Adipose tissue (tissue), 3 donors: Measurements from ENCODE around the gene ATP1B4. TPM values are rescaled to one million over a fixed set of nuclear protein-coding genes. Genes with fewer than 3 reads are reported as not detected.

Experiments used
- polyA plus RNA-seq, 3 donors: library from polyadenylated mRNA; stranded (reverse); fragments of 200-250 nt; gene quantifications; one replicate each; pipeline ENCODE4 v1.2.3, GENCODE V29; 2013
- donor health status: healthy with polysubstance abuse.
- donor health status: Bipolar disorder and iron deficiency.
- donor health status: healthy.

The ATP1B4 gene
- polyA plus RNA-seq, 3 donors = not detected

Other genes starting within 250 kb of the ATP1B4 start
- gene RHOXF1, start 246.2 kb upstream of the ATP1B4 start, polyA plus RNA-seq = under 1 TPM in 1 of 3 donors, not detected in 2; 0.18 TPM
- gene RHOXF2, start 203.5 kb upstream of the ATP1B4 start, polyA plus RNA-seq = not detected
- 1 to 10 TPM; 3.8 to 4.2 (median 3.9) TPM for gene ZBTB33, start 111.3 kb upstream of the ATP1B4 start, polyA plus RNA-seq
- gene TMEM255A, start 50.6 kb upstream of the ATP1B4 start, polyA plus RNA-seq = 1 to 10 TPM in 2 of 3 donors, under 1 TPM in 1; 0.18 to 4.2 (median 1.1) TPM
- 10 to 100 TPM; 30.5 to 52.3 (median 32.2) TPM for gene LAMP2, start 107.2 kb downstream of the ATP1B4 start, polyA plus RNA-seq
- gene CUL4B, start 198.9 kb downstream of the ATP1B4 start, polyA plus RNA-seq = 10 to 100 TPM; 10.2 to 24.2 (median 12.4) TPM
- 10 to 100 TPM; 29.7 to 53.9 (median 39.2) TPM for gene MCTS1, start 242.0 kb downstream of the ATP1B4 start, polyA plus RNA-seq